Gastroesophageal sphincter (tissue), 4 donors: ENCODE measurements around the gene ZNF436. TPM values are rescaled to one million over a fixed set of nuclear protein-coding genes. Genes with fewer than 3 reads are reported as not detected.

Experiments
- ATAC-seq: fragments of 150-250 bp; one replicate; pipeline ENCODE4 v1.9.1; 2016; ENCODE audit warnings: mild to moderate bottlenecking, moderate library complexity
- H3K27ac ChIP-seq, 4 donors: fragments of 200-600 bp; sonication (generic) in 3 of 4; 1 replicate in 3 of 4; 2 replicates in 1 of 4; pipeline ENCODE4 v1.5.1; 2016 to 2019
- H3K27me3 ChIP-seq: fragments of 200-600 bp; sonication (generic); one replicate; pipeline ENCODE4 v1.5.1; 2019
- H3K36me3 ChIP-seq, 2 donors: fragments of 200-600 bp; sonication (generic); one replicate each; pipeline ENCODE4 v1.5.1; 2019; ENCODE audit warnings: control low read depth in 1 of 2
- H3K4me1 ChIP-seq, 3 donors: fragments of 200-600 bp; sonication (generic); 1 replicate in 2 of 3; 2 replicates in 1 of 3; pipeline ENCODE4 v1.5.1; 2016 to 2019; ENCODE audit warnings: control low read depth in 2 of 3
- H3K4me3 ChIP-seq, 2 donors: fragments of 200-600 bp; sonication (generic); one replicate each; pipeline ENCODE4 v1.5.1; 2019; ENCODE audit warnings: mild to moderate bottlenecking in 1 of 2, moderate library complexity in 1 of 2
- H3K9me3 ChIP-seq, 3 donors: fragments of 200-600 bp; sonication (generic); one replicate each; pipeline ENCODE4 v1.5.1; 2017 to 2019; ENCODE audit warnings: control low read depth in 2 of 3
- EP300 ChIP-seq: sonication (generic); formaldehyde crosslinking; IDR thresholded peaks from one replicate; pipeline ENCODE4 v1.6.1; 2017; ENCODE audit warnings: antibody characterized with exemption, mild to moderate bottlenecking
- POLR2A ChIP-seq, 2 donors: fragments of 450-650 bp; IDR thresholded peaks; one replicate each; pipeline ENCODE4 v1.6.1; 2017; ENCODE audit warnings: antibody characterized with exemption in 2 of 2, mild to moderate bottlenecking in 2 of 2, moderate library complexity in 1 of 2
- POLR2AphosphoS5 ChIP-seq: sonication (generic); formaldehyde crosslinking; IDR thresholded peaks from one replicate; pipeline ENCODE4 v1.6.1; 2017; ENCODE audit warnings: antibody characterized with exemption
- WGBS, 2 donors: methylation state at CpG; one replicate each; pipeline ENCODE4 v1.1.5; 2018; ENCODE audit warnings: low coverage in 1 of 2; 5-methylcytosine and 5-hydroxymethylcytosine counted together
- total RNA-seq, 4 donors: library from RNA; depleted of rRNA; stranded (reverse); fragments of >200 nt; gene quantifications; one replicate each; pipeline ENCODE4 v1.1.0, GENCODE V29; 2016
- TF ChIP-seq, protein P1 (sequence below), 4 experiments: fragments of 200-600 bp in 2 of 4; fragments of 450-650 bp in 2 of 4; sonication (generic) in 1 of 4; IDR thresholded peaks; one replicate each; pipeline ENCODE4 v1.5.1; 2017 to 2019; ENCODE audit warnings: antibody characterized with exemption in 4 of 4, mild to moderate bottlenecking in 2 of 4, moderate library complexity in 2 of 4

ZNF436 gene
- total RNA-seq, 4 donors from 2014 or later = 14.9 to 18.8 (median 16.6) TPM

DNA sequence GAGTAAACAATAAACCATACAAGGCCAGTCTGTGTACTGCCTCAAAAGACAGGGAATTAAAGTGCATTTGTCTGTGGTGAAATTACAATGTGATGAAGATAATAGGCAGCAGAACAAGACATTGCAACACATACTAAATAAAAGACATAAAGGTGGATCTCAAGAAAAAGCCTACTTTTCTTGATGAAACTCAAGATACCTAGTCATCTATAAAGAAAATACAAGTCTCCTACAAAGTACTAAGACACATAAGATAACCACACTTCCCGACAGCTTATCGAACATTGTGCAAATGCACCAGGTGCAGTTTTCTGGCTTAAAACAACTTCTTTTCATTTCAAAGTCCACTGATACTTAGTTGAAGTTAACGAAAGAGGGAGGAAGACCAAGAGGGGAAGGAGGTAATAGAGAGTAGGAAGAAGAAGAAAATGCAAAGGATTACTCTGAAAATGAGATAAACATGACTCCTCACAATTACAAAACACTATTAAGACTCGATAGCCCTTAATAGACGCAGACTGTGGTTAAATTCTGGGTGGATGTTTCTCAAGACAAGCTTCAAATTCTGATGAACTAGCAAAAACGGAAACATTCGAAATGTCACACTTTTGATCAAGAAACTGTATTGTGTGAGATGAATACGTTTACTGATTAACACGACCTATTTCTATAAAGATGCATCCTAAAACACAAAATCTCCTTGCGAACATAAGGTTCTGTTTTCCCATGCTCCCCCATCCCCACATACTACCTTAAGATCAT, 27.5 kb downstream of the ZNF436 start:
- TF ChIP-seq, protein P1, sequence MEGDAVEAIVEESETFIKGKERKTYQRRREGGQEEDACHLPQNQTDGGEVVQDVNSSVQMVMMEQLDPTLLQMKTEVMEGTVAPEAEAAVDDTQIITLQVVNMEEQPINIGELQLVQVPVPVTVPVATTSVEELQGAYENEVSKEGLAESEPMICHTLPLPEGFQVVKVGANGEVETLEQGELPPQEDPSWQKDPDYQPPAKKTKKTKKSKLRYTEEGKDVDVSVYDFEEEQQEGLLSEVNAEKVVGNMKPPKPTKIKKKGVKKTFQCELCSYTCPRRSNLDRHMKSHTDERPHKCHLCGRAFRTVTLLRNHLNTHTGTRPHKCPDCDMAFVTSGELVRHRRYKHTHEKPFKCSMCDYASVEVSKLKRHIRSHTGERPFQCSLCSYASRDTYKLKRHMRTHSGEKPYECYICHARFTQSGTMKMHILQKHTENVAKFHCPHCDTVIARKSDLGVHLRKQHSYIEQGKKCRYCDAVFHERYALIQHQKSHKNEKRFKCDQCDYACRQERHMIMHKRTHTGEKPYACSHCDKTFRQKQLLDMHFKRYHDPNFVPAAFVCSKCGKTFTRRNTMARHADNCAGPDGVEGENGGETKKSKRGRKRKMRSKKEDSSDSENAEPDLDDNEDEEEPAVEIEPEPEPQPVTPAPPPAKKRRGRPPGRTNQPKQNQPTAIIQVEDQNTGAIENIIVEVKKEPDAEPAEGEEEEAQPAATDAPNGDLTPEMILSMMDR (IDR thresholded peaks at IDR 0.05) = no peak
- TF ChIP-seq POLR2AphosphoS5 (no peak), EP300 (no peak), POLR2A (IDR thresholded peaks at IDR 0.05) (no peak)
- Histone ChIP-seq H3K4me1 (peaks cover 5 to 68% (median 24%) of the 10 kb centered on the region in 3 donors), H3K27me3 (no peaks in the 10 kb centered on the region)

DNA sequence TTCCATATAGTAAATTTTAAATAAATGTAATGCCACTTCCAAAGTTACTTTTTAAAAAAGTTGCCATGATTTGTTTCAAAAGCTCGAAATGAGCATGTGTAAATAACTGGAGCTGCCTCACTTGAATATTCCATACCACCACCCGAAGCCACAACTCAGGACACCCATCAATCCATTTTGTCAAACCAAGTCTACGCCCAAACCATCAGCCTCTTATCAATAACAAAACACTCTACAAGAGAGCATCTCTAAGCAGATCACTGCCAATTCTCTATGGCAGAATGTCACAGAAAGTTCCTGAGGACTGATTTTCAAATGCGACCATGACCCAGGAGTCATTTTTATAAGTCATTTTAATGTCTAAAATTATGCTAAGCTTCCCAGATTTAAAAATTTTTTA, 30.0 kb downstream of the ZNF436 start:
- Histone ChIP-seq H3K4me3 (no peak overlapping the region), H3K9me3 (no peaks in the 10 kb centered on the region), H3K4me1 (peaks cover 5 to 64% (median 24%) of the 10 kb centered on the region in 3 donors), H3K27me3 (no peaks in the 10 kb centered on the region), H3K36me3 (peaks cover 0 to 32% of the 10 kb centered on the region in 2 donors), H3K27ac (no peak overlapping the region)
- WGBS, 2 donors = 55 to 72% methylated on average over 3 to 4 of the region's 4 CpGs
- no peak for ATAC-seq
- no peak for TF ChIP-seq POLR2AphosphoS5
- TF ChIP-seq POLR2A (IDR thresholded peaks at IDR 0.05) = no peak
- TF ChIP-seq EP300 = no peak
- TF ChIP-seq, protein P1 (IDR thresholded peaks at IDR 0.05) = no peak

More for the DNA sequence above, 27.5 kb downstream of the ZNF436 start:
- peaks cover 0 to 8% of the 10 kb centered on the region in 2 donors for H3K36me3 ChIP-seq
- no peaks in the 10 kb centered on the region for H3K9me3 ChIP-seq
- peak overlapping the region in 3 of 4 donors; percentile 97 to 99 (median 98) for H3K27ac ChIP-seq
- WGBS, 2 donors = 4 to 8% methylated on average over 9 to 10 of the region's 10 CpGs
- H3K4me3 ChIP-seq = peak overlapping the region; percentile 10 to 93
- ATAC-seq = no peak

DNA sequence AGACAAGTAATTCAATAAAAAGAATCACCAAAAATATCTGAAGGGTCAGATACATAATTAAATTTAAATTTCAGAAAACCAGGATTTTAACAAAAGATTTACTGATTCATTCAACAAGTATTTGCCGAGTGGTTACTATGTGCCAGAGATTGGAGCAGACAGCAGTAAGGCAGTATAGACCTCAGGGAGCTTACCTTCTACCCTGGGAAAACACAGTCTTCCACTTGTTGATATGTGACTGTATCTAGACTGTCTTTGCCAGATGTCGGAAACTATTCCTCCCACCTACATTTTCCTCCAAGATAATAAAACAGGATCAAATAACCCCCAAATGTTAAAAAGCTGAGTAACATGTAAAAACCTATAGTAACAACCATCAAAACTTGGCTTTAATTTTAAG, 31.8 kb downstream of the ZNF436 start:
- H3K4me1 ChIP-seq = peaks cover 5 to 61% (median 24%) of the 10 kb centered on the region in 3 donors
- WGBS, 2 donors = 50 to 70% methylated on average over 2 of the region's 2 CpGs

DNA sequence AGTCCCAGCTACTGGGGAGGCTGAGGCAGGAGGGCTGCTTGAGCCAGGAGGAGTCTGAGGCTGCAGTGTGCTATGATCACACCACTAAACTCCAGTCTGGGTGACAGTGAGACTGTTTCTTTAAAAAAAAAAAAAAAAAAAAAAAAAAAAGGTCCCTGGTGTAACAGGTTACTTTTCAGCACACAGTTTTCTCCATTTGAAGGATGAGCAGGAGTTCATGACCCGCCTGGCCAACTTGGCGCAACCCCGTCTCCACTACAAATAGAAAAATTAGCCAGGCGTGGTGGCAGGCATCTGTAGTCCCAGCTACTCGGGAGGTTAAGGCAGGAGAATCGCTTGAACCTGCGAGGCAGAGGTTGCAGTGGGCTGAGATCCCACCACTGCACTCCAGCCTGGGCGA, 37.9 kb downstream of the ZNF436 start:
- Histone ChIP-seq H3K4me1 (peaks cover 0 to 6% (median 0%) of the 10 kb centered on the region in 3 donors), H3K4me3 (no peak overlapping the region), H3K9me3 (no peaks in the 10 kb centered on the region), H3K27me3 (no peaks in the 10 kb centered on the region), H3K36me3 (peaks cover 0 to 98% of the 10 kb centered on the region in 2 donors), H3K27ac (no peak overlapping the region)
- WGBS, 2 donors = 90% methylated on average over 4 to 8 of the region's 8 CpGs
- no peak for TF ChIP-seq POLR2A (IDR thresholded peaks at IDR 0.05)
- no peak for TF ChIP-seq EP300
- no peak for TF ChIP-seq POLR2AphosphoS5
- TF ChIP-seq, protein P1 (IDR thresholded peaks at IDR 0.05) = no peak
- no peak for ATAC-seq

More for the DNA sequence above, 31.8 kb downstream of the ZNF436 start:
- no peak for ATAC-seq
- no peaks in the 10 kb centered on the region for H3K9me3 ChIP-seq
- no peaks in the 10 kb centered on the region for H3K27me3 ChIP-seq
- peaks cover 0 to 49% of the 10 kb centered on the region in 2 donors for H3K36me3 ChIP-seq
- H3K27ac ChIP-seq = no peak overlapping the region
- H3K4me3 ChIP-seq = no peak overlapping the region
- TF ChIP-seq, protein P1 (IDR thresholded peaks at IDR 0.05) = no peak
- TF ChIP-seq POLR2AphosphoS5 (no peak), POLR2A (IDR thresholded peaks at IDR 0.05) (no peak), EP300 (no peak)

DNA sequence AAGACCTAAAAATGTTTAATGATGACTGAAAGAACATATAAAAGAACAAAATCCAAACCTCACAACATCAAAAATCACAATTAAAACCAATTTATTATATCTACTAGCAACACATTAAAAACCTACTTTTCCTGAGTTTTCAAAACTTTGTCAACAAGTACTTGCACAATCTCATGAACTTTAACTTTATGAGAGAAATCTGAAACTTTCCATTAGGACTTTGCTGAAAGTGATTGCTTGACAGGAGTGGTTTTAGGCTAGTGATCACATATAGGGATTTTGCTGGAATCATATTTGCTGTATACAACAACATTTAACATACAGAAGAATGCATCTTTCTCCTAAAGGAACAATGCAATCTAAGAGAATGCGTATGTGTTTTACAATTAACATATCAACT, 38.8 kb downstream of the ZNF436 start:
- no peak overlapping the region for H3K4me3 ChIP-seq
- H3K27ac ChIP-seq = no peak overlapping the region
- H3K9me3 ChIP-seq = no peaks in the 10 kb centered on the region
- 100% methylated on average over 1 of the region's 1 CpG; no CpG with 5 or more reads in 1 of the 2 donors for WGBS, 2 donors
- TF ChIP-seq POLR2A (IDR thresholded peaks at IDR 0.05) = no peak
- no peak for TF ChIP-seq POLR2AphosphoS5
- no peak for TF ChIP-seq EP300
- TF ChIP-seq, protein P1 (IDR thresholded peaks at IDR 0.05) = no peak
- ATAC-seq = no peak
- H3K36me3 ChIP-seq = peaks cover 0 to 100% of the 10 kb centered on the region in 2 donors
- H3K27me3 ChIP-seq = no peaks in the 10 kb centered on the region
- peaks cover 0 to 6% (median 0%) of the 10 kb centered on the region in 3 donors for H3K4me1 ChIP-seq
